K562 (cell line): Measurements from ENCODE around the gene GYG2. TPM values are rescaled to one million over a fixed set of nuclear protein-coding genes. Genes with fewer than 3 reads are reported as not detected.

Source experiments
- ATAC-seq: fragments of 200-7000 bp; cut with Tn5 transposase; 3 replicates; pipeline ENCODE4 v1.9.1; 2020; ENCODE audit warnings: moderate library complexity
- BruUV-seq: library from RNA; stranded (reverse); fragments of 400-500 nt; replicated peaks from 2 replicates; lab custom pipeline; 2021; lab: Mats Ljungman, UMichigan
- CTCF ChIA-PET: fragments of 300-600 bp; formaldehyde crosslinking; extraction: SDS; loops from one replicate; lab custom pipeline; 2021; ENCODE audit warnings: low intra/inter-chr PET ratio; lab: Yijun Ruan, JAX
- POLR2A ChIA-PET: fragments of 300-600, 350-650 bp; sonication (Branson Sonifier 250); formaldehyde crosslinking; extraction: SDS; loops from one replicate; lab custom pipeline; 2021; ENCODE audit warnings: antibody characterized with exemption, inconsistent platforms; lab: Yijun Ruan, JAX
- DNase-seq, 4 experiments: peaks; one replicate each; pipeline versions ENCODE4 v3.0.0 to v3.0.0-alpha.2; 2011 to 2018; ENCODE audit warnings: low spot score in 3 of 4, mixed read lengths in 3 of 4; ENCODE audit errors: extremely low read depth in 1 of 4
- FAIRE-seq: peaks from 2 replicates; lab custom pipeline; 2011; peaks lifted over from hg19 to GRCh38; lab: Jason Lieb, UNC
- H2AFZ ChIP-seq: 2 replicates; pipeline ENCODE4 v1.6.0; 2011; ENCODE audit warnings: low read depth, low read length, control low read depth, inconsistent platforms
- H3K27ac ChIP-seq: fragments of 200-600 bp; 3 replicates; pipeline ENCODE4 v1.8.0; 2011; ENCODE audit warnings: low read depth, mild to moderate bottlenecking, control low read depth, inconsistent platforms, low read length, moderate library complexity, mixed read lengths; ENCODE audit errors: extremely low read depth
- H3K27me3 ChIP-seq, 2 experiments: fragments of 300-600 bp in 1 of 2; 2 replicates in 1 of 2; 3 replicates in 1 of 2; pipeline versions ENCODE4 v1.6.0 to v1.8.0; 2011; ENCODE audit warnings: inconsistent platforms in 2 of 2, low read length in 2 of 2, mild to moderate bottlenecking in 1 of 2, mixed read lengths in 1 of 2, moderate library complexity in 1 of 2; ENCODE audit not compliant: control insufficient read depth in 2 of 2, insufficient read depth in 2 of 2
- H3K36me3 ChIP-seq: fragments of 300-600 bp; 3 replicates; pipeline ENCODE4 v1.8.0; 2011; ENCODE audit warnings: mild to moderate bottlenecking, low read length, inconsistent platforms; ENCODE audit not compliant: control insufficient read depth, insufficient read depth
- H3K4me1 ChIP-seq, 2 experiments: fragments of 200-600 bp in 1 of 2; replicated peaks in 1 of 2; 2 replicates in 1 of 2; 3 replicates in 1 of 2; pipeline versions ENCODE4 v1.5.1 to v1.8.0; 2011; ENCODE audit warnings: inconsistent platforms in 2 of 2, low read length in 2 of 2, mild to moderate bottlenecking in 1 of 2, mixed read lengths in 1 of 2, moderate library complexity in 1 of 2; ENCODE audit not compliant: control insufficient read depth in 2 of 2, insufficient read depth in 2 of 2
- H3K4me2 ChIP-seq: 2 replicates; pipeline ENCODE4 v1.6.1; 2011; ENCODE audit warnings: low read length, control low read depth, inconsistent platforms, mixed read lengths; ENCODE audit not compliant: insufficient read depth
- H3K4me3 ChIP-seq: fragments of 200-600 bp; sonication (generic), shearing (Covaris generic); 2 replicates; pipeline ENCODE4 v1.5.1; 2016; ENCODE audit warnings: control low read depth, inconsistent platforms
- H3K79me2 ChIP-seq: fragments of 200-600 bp; 3 replicates; pipeline ENCODE4 v1.8.0; 2011; ENCODE audit warnings: low read length, inconsistent platforms; ENCODE audit not compliant: control insufficient read depth, insufficient read depth
- H3K9ac ChIP-seq, 2 experiments: 2 replicates each; pipeline versions ENCODE4 v1.6.0 to v1.6.1; 2011; ENCODE audit warnings: low read depth in 2 of 2, low read length in 2 of 2, control low read depth in 1 of 2, inconsistent platforms in 1 of 2, mild to moderate bottlenecking in 1 of 2, mixed read lengths in 1 of 2; ENCODE audit not compliant: insufficient read depth in 1 of 2
- H3K9me1 ChIP-seq: one replicate; pipeline ENCODE4 v1.6.0; 2011; ENCODE audit warnings: inconsistent platforms, mild to moderate bottlenecking, low read length, moderate library complexity; ENCODE audit not compliant: control insufficient read depth, insufficient read depth
- H3K9me3 ChIP-seq: replicated peaks from 2 replicates; pipeline ENCODE4 v1.5.1; 2011; ENCODE audit warnings: low read depth, low read length, inconsistent platforms; ENCODE audit not compliant: control insufficient read depth, insufficient read depth
- H4K20me1 ChIP-seq: replicated peaks from 2 replicates; pipeline ENCODE4 v1.6.1; 2011; ENCODE audit warnings: low read length, inconsistent platforms, mixed read lengths; ENCODE audit not compliant: control insufficient read depth, insufficient read depth
- HOXB6 ChIP-seq: fragments of 250-450 bp; sonication (Bioruptor Pico); IDR thresholded peaks from 2 replicates; pipeline ENCODE4 v1.5.1; 2022; ENCODE audit warnings: mild to moderate bottlenecking, borderline replicate concordance
- SIN3B ChIP-seq: fragments of 450-650 bp; IDR thresholded peaks from 2 replicates; pipeline ENCODE4 v1.6.1; 2017; ENCODE audit warnings: low read depth, mild to moderate bottlenecking, moderate library complexity
- ZNF121 ChIP-seq: sonication (generic); formaldehyde crosslinking; conservative IDR thresholded peaks from 2 replicates; pipeline ENCODE4 v1.8.0; 2022; ENCODE audit warnings: missing genetic modification reagents
- ZNF146 ChIP-seq: IDR thresholded peaks from one replicate; pipeline ENCODE4 v1.6.1; 2018; ENCODE audit warnings: missing compliant biosample characterization; ENCODE audit not compliant: unreplicated experiment
- WGBS: fragments of 100-300 bp; shearing (Covaris generic); methylation state at CpG from one replicate; pipeline ENCODE4 v1.1.6; 2016; ENCODE audit warnings: low coverage, mixed read lengths; ENCODE audit not compliant: insufficient coverage; ENCODE audit errors: missing lambda C conversion rate; 5-methylcytosine and 5-hydroxymethylcytosine counted together
- in situ Hi-C: fragments of 300-500 bp; cut with MboI; formaldehyde crosslinking; loops from 4 replicates; pipeline ENCODE4 v1.15.0; 2018; ENCODE audit warnings: inconsistent platforms, mixed read lengths
- intact Hi-C: fragments of 100-400 bp; cut with micrococcal nuclease; formaldehyde crosslinking; loops from 2 replicates; pipeline ENCODE4 v1.14.2; 2022
- polyA plus RNA-seq, 8 experiments: library from polyadenylated mRNA; depleted of rRNA in 4 of 8; stranded (reverse) in 5 of 8; unstranded in 3 of 8; fragments of >200 nt; fragmentation: Nextera tagmentation in 2 of 8; fragmentation: Illumina TruSeq in 1 of 8; extraction: Ambion mirVana in 2 of 8; extraction: Trizol in 1 of 8; gene quantifications; 2 replicates each; pipeline versions ENCODE4 v1.2.1 to v1.2.3, GENCODE V29; 2011 to 2014; ENCODE audit warnings: inconsistent platforms in 1 of 8, missing spikeins in 1 of 8
- total RNA-seq, 7 experiments: library from RNA; depleted of rRNA in 6 of 7; stranded (reverse); fragments of >200 nt in 6 of 7; fragmentation: Illumina TruSeq in 2 of 7; extraction: Trizol in 2 of 7; gene quantifications; 2 replicates each; pipeline versions ENCODE4 v1.2.1 to v1.2.3, GENCODE V29; 2011 to 2021; ENCODE audit warnings: low replicate concordance in 1 of 7
- TF ChIP-seq, protein P1 (sequence below): fragments of 450-650 bp; formaldehyde crosslinking; IDR thresholded peaks from 2 replicates; pipeline ENCODE4 v1.4.0; 2020; ENCODE audit warnings: mild to moderate bottlenecking, moderate library complexity
- TF ChIP-seq, protein P2 (sequence below): sonication (generic); formaldehyde crosslinking; IDR thresholded peaks from 2 replicates; pipeline ENCODE4 v1.8.1; 2023; ENCODE audit warnings: missing genetic modification reagents, mild to moderate bottlenecking, borderline replicate concordance
- TF ChIP-seq, protein P3 (sequence below): fragments of 450-650 bp; IDR thresholded peaks from 2 replicates; pipeline ENCODE4 v1.6.1; 2017; ENCODE audit warnings: antibody characterized with exemption, mild to moderate bottlenecking

Gene GYG2
- total and polyA plus RNA-seq, 9 of the 15 experiments (the other 6 are each of a cell fraction or from before 2014, with no cell fraction given), result 0.24 to 4.4 (median 2.9) TPM

DNA sequence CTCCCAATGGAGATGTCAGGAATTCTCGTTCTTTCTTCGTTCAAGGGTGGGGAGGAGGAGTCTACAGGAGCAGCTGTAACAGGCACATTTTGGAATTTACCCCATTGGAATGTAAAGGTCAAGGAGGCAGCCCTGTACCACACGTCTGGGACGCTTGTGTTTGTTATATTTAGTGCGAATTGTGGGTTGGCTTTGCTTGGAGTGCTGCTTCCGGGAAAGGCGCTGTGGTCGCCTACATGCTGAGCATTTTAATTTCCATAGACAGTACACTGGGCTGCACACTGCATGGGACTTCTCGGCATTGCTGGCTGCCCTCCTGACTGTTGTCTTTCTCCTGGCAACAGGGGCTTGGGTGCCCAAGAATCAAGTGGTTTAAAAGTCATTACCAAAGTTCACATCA, 12.8 kb downstream of the GYG2 start:
- 27% methylated on average over 8 of the region's 9 CpGs for WGBS
- no peak overlapping the region for H3K9ac ChIP-seq
- no peak overlapping the region for H3K27ac ChIP-seq
- ATAC-seq, result no peak
- in situ Hi-C loops, result no loop called here
- no peak for FAIRE-seq
- no TSS peak for BruUV-seq
- ChIA-PET CTCF (no interaction called here), POLR2A (no interaction called here)
- no peak for DNase-seq
- H3K4me1 ChIP-seq, result no peaks in the 10 kb centered on the region
- no peak overlapping the region for H2AFZ ChIP-seq
- no peaks in the 10 kb centered on the region for H4K20me1 ChIP-seq
- intact Hi-C loops, result no loop called here
- H3K4me3 ChIP-seq, result no peak overlapping the region
- no peak overlapping the region for H3K4me2 ChIP-seq
- H3K27me3 ChIP-seq, result no peaks in the 10 kb centered on the region
- H3K9me1 ChIP-seq, result no peaks in the 10 kb centered on the region
- H3K9me3 ChIP-seq, result peaks cover 3% of the 10 kb centered on the region; the same call in 1 of the 2 replicates
- no peaks in the 10 kb centered on the region for H3K79me2 ChIP-seq
- TF ChIP-seq, protein P1, sequence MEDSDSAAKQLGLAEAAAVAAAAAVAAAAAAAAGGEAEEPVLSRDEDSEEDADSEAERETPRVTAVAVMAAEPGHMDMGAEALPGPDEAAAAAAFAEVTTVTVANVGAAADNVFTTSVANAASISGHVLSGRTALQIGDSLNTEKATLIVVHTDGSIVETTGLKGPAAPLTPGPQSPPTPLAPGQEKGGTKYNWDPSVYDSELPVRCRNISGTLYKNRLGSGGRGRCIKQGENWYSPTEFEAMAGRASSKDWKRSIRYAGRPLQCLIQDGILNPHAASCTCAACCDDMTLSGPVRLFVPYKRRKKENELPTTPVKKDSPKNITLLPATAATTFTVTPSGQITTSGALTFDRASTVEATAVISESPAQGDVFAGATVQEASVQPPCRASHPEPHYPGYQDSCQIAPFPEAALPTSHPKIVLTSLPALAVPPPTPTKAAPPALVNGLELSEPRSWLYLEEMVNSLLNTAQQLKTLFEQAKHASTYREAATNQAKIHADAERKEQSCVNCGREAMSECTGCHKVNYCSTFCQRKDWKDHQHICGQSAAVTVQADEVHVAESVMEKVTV, result no peak
- TF ChIP-seq SIN3B (no peak), HOXB6 (CRISPR knock-in tag) (no peak), ZNF146 (CRISPR knock-in tag) (no peak), ZNF121 (no peak)
- TF ChIP-seq, protein P2, sequence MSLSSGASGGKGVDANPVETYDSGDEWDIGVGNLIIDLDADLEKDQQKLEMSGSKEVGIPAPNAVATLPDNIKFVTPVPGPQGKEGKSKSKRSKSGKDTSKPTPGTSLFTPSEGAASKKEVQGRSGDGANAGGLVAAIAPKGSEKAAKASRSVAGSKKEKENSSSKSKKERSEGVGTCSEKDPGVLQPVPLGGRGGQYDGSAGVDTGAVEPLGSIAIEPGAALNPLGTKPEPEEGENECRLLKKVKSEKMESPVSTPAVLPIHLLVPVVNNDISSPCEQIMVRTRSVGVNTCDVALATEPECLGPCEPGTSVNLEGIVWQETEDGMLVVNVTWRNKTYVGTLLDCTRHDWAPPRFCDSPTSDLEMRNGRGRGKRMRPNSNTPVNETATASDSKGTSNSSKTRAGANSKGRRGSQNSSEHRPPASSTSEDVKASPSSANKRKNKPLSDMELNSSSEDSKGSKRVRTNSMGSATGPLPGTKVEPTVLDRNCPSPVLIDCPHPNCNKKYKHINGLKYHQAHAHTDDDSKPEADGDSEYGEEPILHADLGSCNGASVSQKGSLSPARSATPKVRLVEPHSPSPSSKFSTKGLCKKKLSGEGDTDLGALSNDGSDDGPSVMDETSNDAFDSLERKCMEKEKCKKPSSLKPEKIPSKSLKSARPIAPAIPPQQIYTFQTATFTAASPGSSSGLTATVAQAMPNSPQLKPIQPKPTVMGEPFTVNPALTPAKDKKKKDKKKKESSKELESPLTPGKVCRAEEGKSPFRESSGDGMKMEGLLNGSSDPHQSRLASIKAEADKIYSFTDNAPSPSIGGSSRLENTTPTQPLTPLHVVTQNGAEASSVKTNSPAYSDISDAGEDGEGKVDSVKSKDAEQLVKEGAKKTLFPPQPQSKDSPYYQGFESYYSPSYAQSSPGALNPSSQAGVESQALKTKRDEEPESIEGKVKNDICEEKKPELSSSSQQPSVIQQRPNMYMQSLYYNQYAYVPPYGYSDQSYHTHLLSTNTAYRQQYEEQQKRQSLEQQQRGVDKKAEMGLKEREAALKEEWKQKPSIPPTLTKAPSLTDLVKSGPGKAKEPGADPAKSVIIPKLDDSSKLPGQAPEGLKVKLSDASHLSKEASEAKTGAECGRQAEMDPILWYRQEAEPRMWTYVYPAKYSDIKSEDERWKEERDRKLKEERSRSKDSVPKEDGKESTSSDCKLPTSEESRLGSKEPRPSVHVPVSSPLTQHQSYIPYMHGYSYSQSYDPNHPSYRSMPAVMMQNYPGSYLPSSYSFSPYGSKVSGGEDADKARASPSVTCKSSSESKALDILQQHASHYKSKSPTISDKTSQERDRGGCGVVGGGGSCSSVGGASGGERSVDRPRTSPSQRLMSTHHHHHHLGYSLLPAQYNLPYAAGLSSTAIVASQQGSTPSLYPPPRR (CRISPR knock-in tag), result no peak
- TF ChIP-seq, protein P3, sequence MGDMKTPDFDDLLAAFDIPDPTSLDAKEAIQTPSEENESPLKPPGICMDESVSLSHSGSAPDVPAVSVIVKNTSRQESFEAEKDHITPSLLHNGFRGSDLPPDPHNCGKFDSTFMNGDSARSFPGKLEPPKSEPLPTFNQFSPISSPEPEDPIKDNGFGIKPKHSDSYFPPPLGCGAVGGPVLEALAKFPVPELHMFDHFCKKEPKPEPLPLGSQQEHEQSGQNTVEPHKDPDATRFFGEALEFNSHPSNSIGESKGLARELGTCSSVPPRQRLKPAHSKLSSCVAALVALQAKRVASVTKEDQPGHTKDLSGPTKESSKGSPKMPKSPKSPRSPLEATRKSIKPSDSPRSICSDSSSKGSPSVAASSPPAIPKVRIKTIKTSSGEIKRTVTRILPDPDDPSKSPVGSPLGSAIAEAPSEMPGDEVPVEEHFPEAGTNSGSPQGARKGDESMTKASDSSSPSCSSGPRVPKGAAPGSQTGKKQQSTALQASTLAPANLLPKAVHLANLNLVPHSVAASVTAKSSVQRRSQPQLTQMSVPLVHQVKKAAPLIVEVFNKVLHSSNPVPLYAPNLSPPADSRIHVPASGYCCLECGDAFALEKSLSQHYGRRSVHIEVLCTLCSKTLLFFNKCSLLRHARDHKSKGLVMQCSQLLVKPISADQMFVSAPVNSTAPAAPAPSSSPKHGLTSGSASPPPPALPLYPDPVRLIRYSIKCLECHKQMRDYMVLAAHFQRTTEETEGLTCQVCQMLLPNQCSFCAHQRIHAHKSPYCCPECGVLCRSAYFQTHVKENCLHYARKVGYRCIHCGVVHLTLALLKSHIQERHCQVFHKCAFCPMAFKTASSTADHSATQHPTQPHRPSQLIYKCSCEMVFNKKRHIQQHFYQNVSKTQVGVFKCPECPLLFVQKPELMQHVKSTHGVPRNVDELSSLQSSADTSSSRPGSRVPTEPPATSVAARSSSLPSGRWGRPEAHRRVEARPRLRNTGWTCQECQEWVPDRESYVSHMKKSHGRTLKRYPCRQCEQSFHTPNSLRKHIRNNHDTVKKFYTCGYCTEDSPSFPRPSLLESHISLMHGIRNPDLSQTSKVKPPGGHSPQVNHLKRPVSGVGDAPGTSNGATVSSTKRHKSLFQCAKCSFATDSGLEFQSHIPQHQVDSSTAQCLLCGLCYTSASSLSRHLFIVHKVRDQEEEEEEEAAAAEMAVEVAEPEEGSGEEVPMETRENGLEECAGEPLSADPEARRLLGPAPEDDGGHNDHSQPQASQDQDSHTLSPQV, result no peak
- H3K36me3 ChIP-seq, result no peaks in the 10 kb centered on the region
